Activated T-helper 9 cell treated with anti-CD3 and anti-CD28 coated beads, Interleukin-2, amount 50 U/mL, for 16 hours (primary cell): Measurements from ENCODE around the gene IGHMBP2.

Source experiments
- DNase-seq: peaks from one replicate; pipeline ENCODE4 v3.0.0-alpha.2; 2020; ENCODE audit warnings: low read depth

IGHMBP2 gene

DNA sequence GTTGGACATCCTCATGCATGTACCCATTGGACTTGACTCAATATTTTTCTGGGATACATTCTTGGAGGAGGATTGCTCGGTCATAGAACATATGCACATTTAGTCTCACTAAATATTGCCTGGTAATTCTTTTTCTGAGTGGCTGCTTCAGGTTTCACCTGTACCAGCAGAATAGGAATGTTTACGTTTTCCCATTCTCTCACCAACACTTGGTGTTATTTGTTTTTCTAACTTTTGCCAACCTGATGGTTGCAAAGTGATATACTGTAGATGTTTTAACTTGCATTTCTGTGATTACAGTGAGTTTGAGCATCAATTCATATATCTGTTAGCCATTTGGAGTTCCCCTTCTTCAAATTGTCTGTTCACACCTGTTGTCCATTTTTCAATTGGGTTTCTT lies 78.4 kb downstream of the IGHMBP2 start:
- no peak for DNase-seq

DNA sequence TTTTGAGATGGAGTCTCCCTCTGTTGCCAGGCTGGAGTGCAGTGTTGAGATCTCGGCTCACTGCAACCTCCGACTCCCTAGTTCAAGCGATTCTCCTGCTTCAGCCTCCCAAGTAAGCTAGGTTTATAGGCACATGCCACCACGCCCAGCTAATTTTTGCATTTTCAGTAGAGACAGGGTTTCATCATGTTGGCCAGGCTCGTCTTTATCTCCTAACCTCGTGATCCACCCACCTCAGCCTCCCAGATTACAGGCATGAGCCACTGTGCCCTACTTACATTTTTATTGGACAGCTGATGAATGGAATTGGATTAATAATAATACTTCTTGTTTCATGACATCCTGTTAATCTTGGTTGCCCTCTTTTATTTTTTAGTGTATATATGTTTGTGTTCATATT lies 80.1 kb downstream of the IGHMBP2 start:
- no peak for DNase-seq

DNA sequence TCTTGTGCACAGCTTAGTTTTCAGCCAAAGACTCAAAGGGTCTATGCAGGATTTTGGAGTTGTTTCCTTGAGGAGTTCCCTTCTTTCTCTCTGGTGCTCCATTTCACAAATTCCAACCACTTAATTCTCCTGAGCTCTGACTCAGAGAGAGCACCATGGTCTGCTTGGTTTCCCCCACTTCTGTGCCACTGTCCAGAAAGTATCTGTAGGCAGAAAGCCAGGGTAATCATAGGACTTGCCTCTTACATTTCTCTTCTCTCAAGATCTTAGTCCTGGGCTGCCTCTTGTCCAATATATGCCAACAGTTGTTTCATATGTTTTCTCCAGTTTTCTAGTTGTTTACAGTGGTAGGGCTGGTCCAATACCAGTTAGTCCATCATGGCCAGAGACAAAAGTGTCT lies 83.5 kb downstream of the IGHMBP2 start:
- no peak for DNase-seq

DNA sequence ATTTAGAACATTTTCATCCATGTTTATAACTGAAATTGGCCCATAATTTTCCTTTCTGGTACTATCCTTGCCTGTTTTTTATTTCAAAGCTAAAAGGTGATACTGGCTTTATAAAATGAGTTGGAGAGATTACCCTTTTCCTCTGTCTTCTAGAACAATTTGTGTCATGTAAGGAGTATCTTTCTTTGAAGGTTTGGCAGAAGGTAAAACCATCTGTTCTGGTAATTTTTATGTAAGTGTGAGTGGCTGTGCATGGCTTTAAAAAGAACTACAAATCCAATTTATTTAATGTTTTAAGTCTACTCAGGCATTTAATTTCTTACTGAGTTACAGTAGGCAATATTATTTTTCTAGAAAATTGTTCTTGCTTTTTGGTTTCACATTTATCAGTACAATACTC lies 84.8 kb downstream of the IGHMBP2 start:
- DNase-seq, result no peak
